ENCODE data around the gene TRIM71.
"Not testable (repeated sequence)": the region's sequence is repeated elsewhere in the genome, so short reads cannot be mapped to it uniquely, and the experiment has no call there.

Gene TRIM71

GRCh38 chr3:32910954-32911353 is 93.2 kb downstream of the TRIM71 start:
- no peak overlapping the region for H3K4me3 ChIP-seq (ENCODE audit: low read depth, low read length)
- TF ChIP-seq, protein P1, sequence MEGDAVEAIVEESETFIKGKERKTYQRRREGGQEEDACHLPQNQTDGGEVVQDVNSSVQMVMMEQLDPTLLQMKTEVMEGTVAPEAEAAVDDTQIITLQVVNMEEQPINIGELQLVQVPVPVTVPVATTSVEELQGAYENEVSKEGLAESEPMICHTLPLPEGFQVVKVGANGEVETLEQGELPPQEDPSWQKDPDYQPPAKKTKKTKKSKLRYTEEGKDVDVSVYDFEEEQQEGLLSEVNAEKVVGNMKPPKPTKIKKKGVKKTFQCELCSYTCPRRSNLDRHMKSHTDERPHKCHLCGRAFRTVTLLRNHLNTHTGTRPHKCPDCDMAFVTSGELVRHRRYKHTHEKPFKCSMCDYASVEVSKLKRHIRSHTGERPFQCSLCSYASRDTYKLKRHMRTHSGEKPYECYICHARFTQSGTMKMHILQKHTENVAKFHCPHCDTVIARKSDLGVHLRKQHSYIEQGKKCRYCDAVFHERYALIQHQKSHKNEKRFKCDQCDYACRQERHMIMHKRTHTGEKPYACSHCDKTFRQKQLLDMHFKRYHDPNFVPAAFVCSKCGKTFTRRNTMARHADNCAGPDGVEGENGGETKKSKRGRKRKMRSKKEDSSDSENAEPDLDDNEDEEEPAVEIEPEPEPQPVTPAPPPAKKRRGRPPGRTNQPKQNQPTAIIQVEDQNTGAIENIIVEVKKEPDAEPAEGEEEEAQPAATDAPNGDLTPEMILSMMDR (IDR thresholded peaks at IDR 0.05; ENCODE audit: borderline replicate concordance, insufficient read depth, low read depth, low read length) = no peak

- TF ChIP-seq, protein P1 (IDR thresholded peaks at IDR 0.05; ENCODE audit: borderline replicate concordance, insufficient read depth, low read depth, low read length) = no peak
- H3K4me3 ChIP-seq (ENCODE audit: low read depth, low read length) = no peak overlapping the region
Observed at GRCh38 chr3:32912046-32912445, 94.2 kb downstream of the TRIM71 start.

- H3K4me3 ChIP-seq (ENCODE audit: low read depth, low read length) = no peak overlapping the region
- TF ChIP-seq, protein P1 (IDR thresholded peaks at IDR 0.05; ENCODE audit: borderline replicate concordance, insufficient read depth, low read depth, low read length) = no peak
Observed at GRCh38 chr3:32913790-32914446, 96.1 kb downstream of the TRIM71 start.

DNA sequence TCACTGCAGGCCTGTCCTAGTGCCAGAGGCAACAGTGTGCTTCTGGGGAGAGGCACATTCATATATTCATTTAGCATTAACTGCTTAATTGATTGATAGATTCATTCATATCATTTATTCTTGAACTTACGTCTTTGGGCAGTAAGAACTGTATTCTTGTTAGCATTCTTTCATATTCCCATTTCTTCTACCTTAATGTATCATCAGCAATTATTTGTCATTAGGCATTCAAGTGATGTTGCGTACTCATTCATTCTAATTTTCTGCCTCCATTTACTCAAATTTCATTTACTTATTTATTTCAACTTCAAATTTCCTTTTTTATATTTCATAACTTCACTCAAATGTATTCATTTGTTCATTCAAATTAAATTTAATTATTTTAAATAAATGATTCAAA is 102.1 kb downstream of the TRIM71 start:
- TF ChIP-seq, protein P1 (IDR thresholded peaks at IDR 0.05; ENCODE audit: borderline replicate concordance, insufficient read depth, low read depth, low read length) = no peak
- H3K4me3 ChIP-seq (ENCODE audit: low read depth, low read length) = no peak overlapping the region

GRCh38 chr3:32922078-32922477 is 104.3 kb downstream of the TRIM71 start:
- no peak overlapping the region for H3K4me3 ChIP-seq (ENCODE audit: low read depth, low read length)
- TF ChIP-seq, protein P1 (IDR thresholded peaks at IDR 0.05; ENCODE audit: borderline replicate concordance, insufficient read depth, low read depth, low read length) = no peak

- TF ChIP-seq, protein P1 (IDR thresholded peaks at IDR 0.05; ENCODE audit: borderline replicate concordance, insufficient read depth, low read depth, low read length) = no peak
- H3K4me3 ChIP-seq (ENCODE audit: low read depth, low read length) = no peak overlapping the region
Observed at GRCh38 chr3:32930161-32930560, 112.4 kb downstream of the TRIM71 start.

GRCh38 chr3:32931273-32931672 is 113.5 kb downstream of the TRIM71 start:
- not testable (repeated sequence) for H3K4me3 ChIP-seq (ENCODE audit: low read depth, low read length)
